Activated T-helper 17 cell treated with anti-CD3 and anti-CD28 coated beads, Interleukin-2, amount 50 U/mL, for 72 hours (primary cell): ENCODE data around the gene DPH3. TPM values are rescaled to one million over a fixed set of nuclear protein-coding genes. Genes with fewer than 3 reads are reported as not detected.
"Not testable (repeated sequence)": the region's sequence is repeated elsewhere in the genome, so short reads cannot be mapped to it uniquely, and the experiment has no call there.

Experiments
- ATAC-seq: fragments of 150-1000 bp; cut with Tn5 transposase; replicated peaks from 2 replicates; pipeline ENCODE4 v1.10.0; 2021; ENCODE audit warnings: mild to moderate bottlenecking, moderate library complexity
- H3K27ac Mint-ChIP-seq: one replicate; pipeline ENCODE4 v1.8.0; 2022; ENCODE audit warnings: mixed read lengths
- H3K27me3 Mint-ChIP-seq: one replicate; pipeline ENCODE4 v1.8.0; 2022; ENCODE audit warnings: mixed read lengths
- H3K36me3 Mint-ChIP-seq: one replicate; pipeline ENCODE4 v1.8.0; 2022; ENCODE audit warnings: low read depth, mild to moderate bottlenecking, mixed read lengths
- H3K4me1 Mint-ChIP-seq: one replicate; pipeline ENCODE4 v1.8.0; 2022; ENCODE audit warnings: mixed read lengths
- H3K4me3 Mint-ChIP-seq: one replicate; pipeline ENCODE4 v1.8.0; 2022; ENCODE audit warnings: mild to moderate bottlenecking, mixed read lengths
- H3K9me3 Mint-ChIP-seq: one replicate; pipeline ENCODE4 v1.8.0; 2022; ENCODE audit warnings: mixed read lengths
- total RNA-seq, 2 donors: library from RNA; stranded (reverse); gene quantifications; one replicate each; pipeline ENCODE4 v1.2.3, GENCODE V29; 2022

DPH3 gene
- total RNA-seq = 10 to 100 TPM; 10.0 to 22.5 TPM

- peak; percentile 100 for ATAC-seq
- Mint-ChIP-seq H3K4me3 (peak within 1 kb of the TSS; percentile 92), H3K9me3 (no peaks in the 10 kb centered on the region), H3K27ac (peak within 1 kb of the TSS; percentile 93), H3K36me3 (peaks cover 25% of the 10 kb centered on the region), H3K27me3 (no peaks in the 10 kb centered on the region), H3K4me1 (peaks cover 8% of the 10 kb centered on the region)
Observed at GRCh38 chr3:16264708-16265454, at the start of gene DPH3, which contains the start of gene OXNAD1. Gene DPH3, minus strand, starts transcription at chr3:16264943. Its CDS starts 67 bp downstream, at chr3:16264876. Gene OXNAD1, plus strand, starts transcription at chr3:16265212. Its CDS starts 5,741 bp downstream, at chr3:16270953.

DNA sequence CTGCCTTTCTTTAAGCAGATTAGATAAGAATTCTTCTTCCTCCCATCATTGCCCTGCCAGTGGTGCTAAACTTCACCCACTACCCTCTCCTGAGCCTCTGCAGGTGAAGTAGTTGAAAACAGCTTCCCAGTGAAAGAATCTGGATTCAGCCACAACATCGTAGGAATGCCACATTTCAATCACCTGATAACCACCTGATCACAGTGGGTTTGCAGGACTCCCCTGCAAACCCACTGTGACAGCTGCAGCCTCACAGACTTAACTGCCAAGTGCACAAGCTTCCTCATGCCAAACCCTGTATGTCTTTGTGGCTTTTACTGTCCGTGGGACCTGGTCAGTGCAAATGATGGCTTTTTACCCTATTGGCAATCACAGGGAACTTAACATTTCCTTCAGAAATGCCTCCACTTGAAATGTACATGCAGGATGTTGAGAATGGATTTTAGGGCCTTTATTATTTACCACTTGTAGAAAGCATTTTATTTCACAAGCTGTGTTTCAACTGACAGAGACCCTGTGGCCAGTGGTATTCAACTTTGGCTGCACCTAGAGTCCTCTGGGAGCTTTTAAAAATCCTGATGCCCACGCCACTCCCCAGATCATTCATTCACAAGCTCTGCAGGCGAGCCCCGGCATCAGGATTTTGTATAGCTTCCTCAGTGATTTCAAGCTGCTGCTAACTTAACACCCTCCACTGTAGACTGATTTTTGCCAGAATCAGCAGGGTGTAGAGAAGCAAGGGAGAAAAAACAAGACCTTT, 49.3 kb upstream of the DPH3 start:
- ATAC-seq = no peak
- Mint-ChIP-seq H3K4me3 (peak overlapping the region; percentile 24), H3K27ac (no peak overlapping the region), H3K27me3 (no peaks in the 10 kb centered on the region), H3K4me1 (peaks cover 41% of the 10 kb centered on the region), H3K9me3 (no peaks in the 10 kb centered on the region), H3K36me3 (peaks cover 91% of the 10 kb centered on the region)

DNA sequence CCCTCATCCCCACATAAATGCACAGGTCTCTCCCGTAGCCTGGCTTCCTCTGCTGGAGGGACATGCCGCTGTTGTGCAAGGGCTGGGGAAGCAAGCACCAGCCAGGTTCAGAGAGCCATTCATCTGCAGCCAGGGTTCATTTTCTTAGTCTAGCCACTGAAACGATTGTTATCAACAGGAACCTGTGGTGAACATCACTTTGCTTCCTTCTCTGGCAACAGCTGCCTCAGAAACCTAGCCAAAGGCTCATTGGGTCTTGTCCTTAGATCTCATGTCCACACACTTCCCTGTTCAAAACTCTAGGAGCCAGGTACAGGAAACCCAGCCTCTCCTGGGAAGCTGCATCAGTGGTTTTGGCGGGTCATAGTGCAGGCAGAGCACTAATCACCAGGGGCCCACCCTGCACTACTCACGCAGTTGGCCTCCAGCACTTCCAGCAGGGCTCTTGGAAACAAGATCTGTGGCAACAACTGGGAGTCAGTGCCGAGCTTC, 47.3 kb upstream of the DPH3 start:
- H3K9me3 Mint-ChIP-seq = peaks cover 4% of the 10 kb centered on the region
- peaks cover 91% of the 10 kb centered on the region for H3K36me3 Mint-ChIP-seq
- peak overlapping the region; percentile 79 for H3K4me3 Mint-ChIP-seq
- H3K27ac Mint-ChIP-seq = peak overlapping the region; percentile 92
- peak; percentile 47 for ATAC-seq
- H3K4me1 Mint-ChIP-seq = peaks cover 48% of the 10 kb centered on the region
- H3K27me3 Mint-ChIP-seq = no peaks in the 10 kb centered on the region

DNA sequence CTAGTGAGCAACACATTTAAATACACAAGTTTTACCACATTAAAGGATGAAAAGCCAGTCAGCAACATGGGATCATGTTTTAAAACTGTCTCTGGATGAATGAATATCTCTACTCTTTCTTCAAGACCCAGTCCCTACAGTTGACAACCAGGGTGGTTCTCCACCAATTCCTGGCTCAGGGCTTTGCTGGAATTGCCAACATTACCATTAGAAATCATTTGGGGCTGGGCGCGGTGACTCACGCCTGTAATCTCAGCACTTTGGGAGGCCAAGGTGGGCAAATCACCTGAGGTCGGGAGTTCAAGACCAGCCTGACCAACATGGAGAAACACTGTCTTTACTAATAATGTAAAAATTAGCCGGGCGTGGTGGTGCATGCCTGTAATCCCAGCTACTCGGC, 45.7 kb upstream of the DPH3 start:
- not testable (repeated sequence) for H3K27me3 Mint-ChIP-seq, ATAC-seq, H3K9me3 Mint-ChIP-seq
- Mint-ChIP-seq H3K27ac (peak overlapping the region; percentile 93), H3K4me3 (peak overlapping the region; percentile 65), H3K4me1 (peaks cover 54% of the 10 kb centered on the region), H3K36me3 (peaks cover 91% of the 10 kb centered on the region)

DNA sequence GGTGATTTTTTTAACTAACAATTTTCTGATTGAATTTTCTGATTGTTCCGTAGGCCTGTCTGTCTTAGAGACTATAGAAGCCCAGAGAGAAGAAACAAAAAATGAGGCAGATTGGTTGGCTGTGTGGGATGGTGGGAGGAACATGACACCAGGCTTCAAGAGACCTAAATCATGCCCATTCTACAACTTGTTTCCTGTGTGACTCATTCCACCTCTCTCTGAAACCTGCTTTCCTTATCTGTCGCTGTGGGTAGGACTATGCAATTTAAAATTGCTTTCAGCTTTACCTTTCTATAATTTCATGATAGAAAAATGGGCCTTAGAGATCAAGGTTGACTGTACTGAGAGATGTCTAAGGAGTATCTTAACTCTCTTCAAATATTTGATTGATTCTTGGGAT, 44.8 kb upstream of the DPH3 start:
- peak overlapping the region; percentile 93 for H3K27ac Mint-ChIP-seq
- peaks cover 5% of the 10 kb centered on the region for H3K9me3 Mint-ChIP-seq
- peak overlapping the region; percentile 65 for H3K4me3 Mint-ChIP-seq
- H3K27me3 Mint-ChIP-seq = no peaks in the 10 kb centered on the region
- peaks cover 91% of the 10 kb centered on the region for H3K36me3 Mint-ChIP-seq
- peaks cover 61% of the 10 kb centered on the region for H3K4me1 Mint-ChIP-seq
- ATAC-seq = peak; percentile 79

- H3K36me3 Mint-ChIP-seq = peaks cover 92% of the 10 kb centered on the region
- peaks cover 67% of the 10 kb centered on the region for H3K4me1 Mint-ChIP-seq
- H3K4me3 Mint-ChIP-seq = peak overlapping the region; percentile 65
- H3K27ac Mint-ChIP-seq = peak overlapping the region; percentile 93
- H3K27me3 Mint-ChIP-seq = no peaks in the 10 kb centered on the region
- no peak for ATAC-seq
- H3K9me3 Mint-ChIP-seq = peaks cover 5% of the 10 kb centered on the region
Observed at GRCh38 chr3:16308727-16309126, 44.0 kb upstream of the DPH3 start.

- Mint-ChIP-seq H3K27ac (peak overlapping the region; percentile 81), H3K4me1 (peaks cover 72% of the 10 kb centered on the region), H3K27me3 (no peaks in the 10 kb centered on the region), H3K9me3 (peaks cover 5% of the 10 kb centered on the region), H3K36me3 (peaks cover 92% of the 10 kb centered on the region), H3K4me3 (peak overlapping the region; percentile 65)
- no peak for ATAC-seq
Observed at GRCh38 chr3:16307832-16308531, 43.2 kb upstream of the DPH3 start.

DNA sequence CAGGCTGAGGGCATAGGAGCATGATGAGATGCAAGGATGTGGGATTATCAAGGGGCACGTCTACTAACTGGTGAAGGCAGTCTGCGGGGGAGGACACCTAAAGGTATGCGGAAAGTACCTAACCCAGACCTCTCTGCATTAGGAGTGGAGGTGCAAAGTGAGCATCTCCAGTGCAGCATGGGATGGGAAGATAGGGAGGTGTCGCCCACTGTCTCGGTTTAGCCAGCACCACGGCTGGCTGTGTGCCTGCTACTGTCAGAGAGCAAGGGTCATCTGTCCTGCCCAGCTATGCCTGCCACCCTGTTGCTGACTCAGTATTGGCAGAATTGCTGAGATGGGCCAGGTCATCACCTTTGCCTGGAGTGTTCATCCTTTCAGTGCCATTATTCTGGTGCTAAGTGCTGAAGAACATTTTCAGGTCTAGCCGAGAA, 40.4 kb upstream of the DPH3 start:
- Mint-ChIP-seq H3K27ac (peak overlapping the region; percentile 81), H3K4me3 (peak overlapping the region; percentile 65), H3K4me1 (peaks cover 79% of the 10 kb centered on the region), H3K27me3 (no peaks in the 10 kb centered on the region), H3K36me3 (peaks cover 93% of the 10 kb centered on the region), H3K9me3 (peaks cover 5% of the 10 kb centered on the region)
- peak; percentile 51 for ATAC-seq

DNA sequence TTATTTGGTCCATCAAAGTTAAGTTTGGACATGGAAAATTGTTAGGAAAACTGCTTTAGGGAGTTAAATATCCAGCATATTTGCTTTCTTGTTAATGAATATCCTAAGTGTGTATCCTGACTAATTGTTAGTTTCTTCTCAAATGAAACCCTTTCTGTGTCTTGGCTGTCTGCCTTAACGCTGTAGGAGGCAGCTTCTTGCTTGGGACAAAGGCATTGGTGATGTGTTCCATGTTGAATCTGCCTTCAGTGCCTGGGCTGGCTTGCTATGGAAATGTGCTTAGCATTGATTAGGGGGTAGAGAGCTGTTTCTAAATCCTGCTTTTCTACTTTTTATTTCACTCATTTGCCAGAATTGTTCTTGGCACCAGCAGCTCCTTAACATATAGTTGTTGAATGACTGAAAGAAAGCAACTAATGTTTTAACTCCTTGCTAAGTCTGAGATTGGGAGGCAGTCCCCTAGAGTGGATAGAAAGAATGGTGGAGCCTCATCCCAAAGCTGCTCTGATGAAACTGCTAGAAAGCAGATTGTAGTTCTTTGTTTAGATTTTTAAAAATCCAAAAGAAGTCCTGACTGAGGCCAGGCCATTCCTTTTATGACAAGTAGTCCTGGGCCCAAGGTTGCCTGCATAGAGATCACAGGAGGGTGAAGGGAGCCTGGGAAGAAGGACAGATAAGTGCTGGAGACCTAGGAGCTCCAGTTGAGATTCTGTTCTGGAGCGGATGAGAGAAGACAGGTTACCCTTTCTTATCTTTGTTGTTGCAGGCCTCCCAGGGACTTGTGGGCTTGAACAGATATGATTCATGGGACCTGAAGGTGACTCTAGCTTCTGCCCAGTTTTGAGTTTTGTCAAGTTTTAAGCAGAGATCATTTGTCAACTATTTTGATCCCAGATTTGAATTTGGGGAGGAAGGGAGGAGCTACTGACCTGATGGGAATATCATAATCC, 39.6 kb upstream of the DPH3 start:
- ATAC-seq = peak; percentile 49
- Mint-ChIP-seq H3K27me3 (no peaks in the 10 kb centered on the region), H3K36me3 (peaks cover 92% of the 10 kb centered on the region), H3K4me1 (peaks cover 80% of the 10 kb centered on the region), H3K27ac (peak overlapping the region; percentile 81), H3K9me3 (peaks cover 5% of the 10 kb centered on the region), H3K4me3 (peak overlapping the region; percentile 65)

GRCh38 chr3:16303037-16303575, 38.4 kb upstream of the DPH3 start:
- Mint-ChIP-seq H3K27me3 (no peaks in the 10 kb centered on the region), H3K36me3 (peaks cover 92% of the 10 kb centered on the region), H3K4me1 (peaks cover 88% of the 10 kb centered on the region), H3K4me3 (peak overlapping the region; percentile 93), H3K27ac (peak overlapping the region; percentile 42), H3K9me3 (peaks cover 5% of the 10 kb centered on the region)
- ATAC-seq = no peak

DNA sequence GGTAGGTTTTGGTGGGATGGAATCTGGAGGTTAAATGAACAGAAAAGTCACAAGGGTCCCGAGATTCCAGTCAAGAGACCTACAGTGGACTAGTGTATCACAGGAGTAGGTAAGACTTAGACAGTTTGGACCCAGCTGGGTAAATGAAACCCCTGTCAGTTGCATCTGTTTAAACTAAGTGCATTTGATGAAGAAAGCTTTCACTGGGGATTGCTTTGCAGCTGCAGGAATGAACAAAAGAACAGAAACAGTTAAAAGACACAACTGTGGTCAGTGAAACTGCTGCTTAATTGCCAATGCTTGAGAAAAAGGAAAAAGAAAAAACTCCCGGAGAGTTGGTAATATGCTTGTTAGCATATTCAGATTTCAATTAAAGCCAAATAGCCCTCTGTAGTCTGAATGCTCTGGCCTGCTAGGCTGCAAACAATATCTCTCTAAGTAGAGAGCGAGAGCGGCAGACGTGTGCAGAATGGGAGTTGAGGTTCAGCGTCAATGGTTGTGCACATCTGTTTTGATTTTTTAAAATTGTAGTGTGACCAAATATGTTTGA, 37.4 kb upstream of the DPH3 start:
- H3K36me3 Mint-ChIP-seq = peaks cover 92% of the 10 kb centered on the region
- peak overlapping the region; percentile 95 for H3K27ac Mint-ChIP-seq
- H3K4me3 Mint-ChIP-seq = peak overlapping the region; percentile 93
- no peaks in the 10 kb centered on the region for H3K27me3 Mint-ChIP-seq
- ATAC-seq = no peak
- H3K9me3 Mint-ChIP-seq = peaks cover 3% of the 10 kb centered on the region
- H3K4me1 Mint-ChIP-seq = peaks cover 87% of the 10 kb centered on the region

DNA sequence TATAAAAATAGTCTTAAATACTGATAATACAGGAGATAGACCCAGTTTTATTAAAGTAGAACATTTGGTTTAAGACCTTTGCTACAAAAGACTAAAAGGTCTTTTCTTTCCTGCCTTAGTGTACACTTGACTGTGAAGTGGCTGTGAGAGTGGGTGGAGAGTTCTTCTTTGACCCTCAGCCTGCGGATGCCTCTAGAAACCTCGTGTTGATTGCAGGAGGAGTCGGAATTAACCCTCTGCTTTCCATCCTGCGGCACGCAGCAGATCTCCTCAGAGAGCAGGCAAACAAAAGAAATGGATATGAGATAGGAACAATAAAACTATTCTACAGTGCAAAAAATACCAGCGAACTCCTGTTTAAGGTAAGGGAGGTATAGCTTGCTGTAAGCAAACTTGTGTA, 36.8 kb upstream of the DPH3 start:
- peak; percentile 34 for ATAC-seq
- Mint-ChIP-seq H3K27me3 (no peaks in the 10 kb centered on the region), H3K36me3 (peaks cover 92% of the 10 kb centered on the region), H3K9me3 (no peaks in the 10 kb centered on the region), H3K27ac (peak overlapping the region; percentile 95), H3K4me1 (peaks cover 85% of the 10 kb centered on the region), H3K4me3 (peak overlapping the region; percentile 93)

GRCh38 chr3:16300881-16301359, 36.2 kb upstream of the DPH3 start:
- Mint-ChIP-seq H3K27ac (peak overlapping the region; percentile 95), H3K36me3 (peaks cover 92% of the 10 kb centered on the region), H3K4me1 (peaks cover 85% of the 10 kb centered on the region), H3K4me3 (peak overlapping the region; percentile 93), H3K9me3 (no peaks in the 10 kb centered on the region), H3K27me3 (no peaks in the 10 kb centered on the region)
- peak; percentile 60 for ATAC-seq
